Nephron progenitor cell (in vitro differentiated cells): Measurements from ENCODE around the gene SNAP23.

Source experiments
- DNase-seq: peaks from one replicate; pipeline ENCODE4 v3.0.0; 2021
- H3K27ac Mint-ChIP-seq: 2 replicates; pipeline ENCODE4 v1.8.0; 2021; ENCODE audit warnings: mild to moderate bottlenecking, moderate library complexity, mixed read lengths
- H3K27me3 Mint-ChIP-seq: 2 replicates; pipeline ENCODE4 v1.8.0; 2021; ENCODE audit warnings: mild to moderate bottlenecking, low read depth, mixed read lengths; ENCODE audit not compliant: poor library complexity
- H3K36me3 Mint-ChIP-seq: 2 replicates; pipeline ENCODE4 v1.8.0; 2021; ENCODE audit warnings: low read depth, mixed read lengths
- H3K4me1 Mint-ChIP-seq: 2 replicates; pipeline ENCODE4 v1.8.0; 2021; ENCODE audit warnings: mixed read lengths
- H3K4me3 Mint-ChIP-seq: 2 replicates; pipeline ENCODE4 v1.8.0; 2021; ENCODE audit warnings: mild to moderate bottlenecking, moderate library complexity, mixed read lengths
- H3K9me3 Mint-ChIP-seq: 2 replicates; pipeline ENCODE4 v1.8.0; 2021; ENCODE audit warnings: mild to moderate bottlenecking, moderate library complexity, mixed read lengths
- CTCF ChIP-seq: fragments of 200-600 bp; sonication (generic); IDR thresholded peaks from 2 replicates; pipeline ENCODE4 v1.5.0; 2021; ENCODE audit warnings: antibody characterized with exemption

Gene SNAP23

GRCh38 chr15:42498212-42499068 lies 3.0 kb downstream of the SNAP23 start:
- no peaks in the 10 kb centered on the region for H3K9me3 Mint-ChIP-seq
- peaks cover 39% of the 10 kb centered on the region for H3K4me1 Mint-ChIP-seq
- no peak for DNase-seq
- H3K36me3 Mint-ChIP-seq = peaks cover 10% of the 10 kb centered on the region
- peak overlapping the region; percentile 74 for H3K27ac Mint-ChIP-seq
- H3K4me3 Mint-ChIP-seq = peak overlapping the region; percentile 39
- H3K27me3 Mint-ChIP-seq = no peaks in the 10 kb centered on the region
- TF ChIP-seq CTCF = no peak

- H3K4me1 Mint-ChIP-seq = peaks cover 40% of the 10 kb centered on the region
- H3K36me3 Mint-ChIP-seq = peaks cover 10% of the 10 kb centered on the region
- no peaks in the 10 kb centered on the region for H3K27me3 Mint-ChIP-seq
- no peak overlapping the region for H3K27ac Mint-ChIP-seq
- no peak for TF ChIP-seq CTCF
- no peak overlapping the region for H3K4me3 Mint-ChIP-seq
- DNase-seq = no peak
- no peaks in the 10 kb centered on the region for H3K9me3 Mint-ChIP-seq
Measured at GRCh38 chr15:42499858-42500609, 4.6 kb downstream of the SNAP23 start.

GRCh38 chr15:42502477-42502876 lies 7.0 kb downstream of the SNAP23 start:
- no peaks in the 10 kb centered on the region for H3K9me3 Mint-ChIP-seq
- no peaks in the 10 kb centered on the region for H3K27me3 Mint-ChIP-seq
- no peak for TF ChIP-seq CTCF
- peaks cover 10% of the 10 kb centered on the region for H3K36me3 Mint-ChIP-seq
- peaks cover 21% of the 10 kb centered on the region for H3K4me1 Mint-ChIP-seq
- H3K4me3 Mint-ChIP-seq = no peak overlapping the region
- no peak overlapping the region for H3K27ac Mint-ChIP-seq
- DNase-seq = no peak

- TF ChIP-seq CTCF = no peak
- peaks cover 10% of the 10 kb centered on the region for H3K4me1 Mint-ChIP-seq
Measured at GRCh38 chr15:42503825-42504224, 8.4 kb downstream of the SNAP23 start.

GRCh38 chr15:42504631-42505030 lies 9.2 kb downstream of the SNAP23 start:
- Mint-ChIP-seq H3K36me3 (peaks cover 6% of the 10 kb centered on the region), H3K4me1 (peaks cover 10% of the 10 kb centered on the region), H3K27me3 (no peaks in the 10 kb centered on the region), H3K9me3 (no peaks in the 10 kb centered on the region), H3K4me3 (no peak overlapping the region), H3K27ac (no peak overlapping the region)
- TF ChIP-seq CTCF = no peak
- DNase-seq = no peak

More at GRCh38 chr15:42503825-42504224, 8.4 kb downstream of the SNAP23 start:
- no peak for DNase-seq
- Mint-ChIP-seq H3K27me3 (no peaks in the 10 kb centered on the region), H3K27ac (no peak overlapping the region), H3K9me3 (no peaks in the 10 kb centered on the region), H3K36me3 (peaks cover 6% of the 10 kb centered on the region), H3K4me3 (no peak overlapping the region)
